K562 (cell line): ENCODE measurements around the gene SYT1. TPM values are rescaled to one million over a fixed set of nuclear protein-coding genes. Genes with fewer than 3 reads are reported as not detected.

Source experiments
- ATAC-seq: fragments of 200-7000 bp; cut with Tn5 transposase; 3 replicates; pipeline ENCODE4 v1.9.1; 2020; ENCODE audit warnings: moderate library complexity
- BruUV-seq: library from RNA; stranded (reverse); fragments of 400-500 nt; replicated peaks from 2 replicates; lab custom pipeline; 2021; lab: Mats Ljungman, UMichigan
- CTCF ChIA-PET: fragments of 300-600 bp; formaldehyde crosslinking; extraction: SDS; loops from one replicate; lab custom pipeline; 2021; ENCODE audit warnings: low intra/inter-chr PET ratio; lab: Yijun Ruan, JAX
- POLR2A ChIA-PET: fragments of 300-600, 350-650 bp; sonication (Branson Sonifier 250); formaldehyde crosslinking; extraction: SDS; loops from one replicate; lab custom pipeline; 2021; ENCODE audit warnings: antibody characterized with exemption, inconsistent platforms; lab: Yijun Ruan, JAX
- DNase-seq, 4 experiments: peaks; one replicate each; pipeline versions ENCODE4 v3.0.0 to v3.0.0-alpha.2; 2011 to 2018; ENCODE audit warnings: low spot score in 3 of 4, mixed read lengths in 3 of 4; ENCODE audit errors: extremely low read depth in 1 of 4
- FAIRE-seq: peaks from 2 replicates; lab custom pipeline; 2011; peaks lifted over from hg19 to GRCh38; lab: Jason Lieb, UNC
- H2AFZ ChIP-seq: 2 replicates; pipeline ENCODE4 v1.6.0; 2011; ENCODE audit warnings: low read depth, low read length, control low read depth, inconsistent platforms
- H3K27ac ChIP-seq: fragments of 200-600 bp; 3 replicates; pipeline ENCODE4 v1.8.0; 2011; ENCODE audit warnings: low read depth, mild to moderate bottlenecking, control low read depth, inconsistent platforms, low read length, moderate library complexity, mixed read lengths; ENCODE audit errors: extremely low read depth
- H3K27me3 ChIP-seq, 2 experiments: fragments of 300-600 bp in 1 of 2; 2 replicates in 1 of 2; 3 replicates in 1 of 2; pipeline versions ENCODE4 v1.6.0 to v1.8.0; 2011; ENCODE audit warnings: inconsistent platforms in 2 of 2, low read length in 2 of 2, mild to moderate bottlenecking in 1 of 2, mixed read lengths in 1 of 2, moderate library complexity in 1 of 2; ENCODE audit not compliant: control insufficient read depth in 2 of 2, insufficient read depth in 2 of 2
- H3K36me3 ChIP-seq: fragments of 300-600 bp; 3 replicates; pipeline ENCODE4 v1.8.0; 2011; ENCODE audit warnings: mild to moderate bottlenecking, low read length, inconsistent platforms; ENCODE audit not compliant: control insufficient read depth, insufficient read depth
- H3K4me1 ChIP-seq, 2 experiments: fragments of 200-600 bp in 1 of 2; replicated peaks in 1 of 2; 2 replicates in 1 of 2; 3 replicates in 1 of 2; pipeline versions ENCODE4 v1.5.1 to v1.8.0; 2011; ENCODE audit warnings: inconsistent platforms in 2 of 2, low read length in 2 of 2, mild to moderate bottlenecking in 1 of 2, mixed read lengths in 1 of 2, moderate library complexity in 1 of 2; ENCODE audit not compliant: control insufficient read depth in 2 of 2, insufficient read depth in 2 of 2
- H3K4me2 ChIP-seq: 2 replicates; pipeline ENCODE4 v1.6.1; 2011; ENCODE audit warnings: low read length, control low read depth, inconsistent platforms, mixed read lengths; ENCODE audit not compliant: insufficient read depth
- H3K4me3 ChIP-seq: fragments of 200-600 bp; sonication (generic), shearing (Covaris generic); 2 replicates; pipeline ENCODE4 v1.5.1; 2016; ENCODE audit warnings: control low read depth, inconsistent platforms
- H3K79me2 ChIP-seq: fragments of 200-600 bp; 3 replicates; pipeline ENCODE4 v1.8.0; 2011; ENCODE audit warnings: low read length, inconsistent platforms; ENCODE audit not compliant: control insufficient read depth, insufficient read depth
- H3K9ac ChIP-seq, 2 experiments: 2 replicates each; pipeline versions ENCODE4 v1.6.0 to v1.6.1; 2011; ENCODE audit warnings: low read depth in 2 of 2, low read length in 2 of 2, control low read depth in 1 of 2, inconsistent platforms in 1 of 2, mild to moderate bottlenecking in 1 of 2, mixed read lengths in 1 of 2; ENCODE audit not compliant: insufficient read depth in 1 of 2
- H3K9me1 ChIP-seq: one replicate; pipeline ENCODE4 v1.6.0; 2011; ENCODE audit warnings: inconsistent platforms, mild to moderate bottlenecking, low read length, moderate library complexity; ENCODE audit not compliant: control insufficient read depth, insufficient read depth
- H3K9me3 ChIP-seq: replicated peaks from 2 replicates; pipeline ENCODE4 v1.5.1; 2011; ENCODE audit warnings: low read depth, low read length, inconsistent platforms; ENCODE audit not compliant: control insufficient read depth, insufficient read depth
- H4K20me1 ChIP-seq: replicated peaks from 2 replicates; pipeline ENCODE4 v1.6.1; 2011; ENCODE audit warnings: low read length, inconsistent platforms, mixed read lengths; ENCODE audit not compliant: control insufficient read depth, insufficient read depth
- ATF4 ChIP-seq: fragments of 450-650 bp; formaldehyde crosslinking; IDR thresholded peaks from 2 replicates; pipeline ENCODE4 v1.4.0; 2022; ENCODE audit warnings: mild to moderate bottlenecking, moderate library complexity
- CEBPB ChIP-seq: fragments of 450-650 bp; IDR thresholded peaks from 2 replicates; pipeline ENCODE4 v1.6.1; 2016; ENCODE audit warnings: missing genetic modification characterization, missing compliant biosample characterization
- FOXA1 ChIP-seq: fragments of 450-650 bp; IDR thresholded peaks from 2 replicates; pipeline ENCODE4 v1.6.1; 2016; ENCODE audit warnings: mild to moderate bottlenecking, borderline replicate concordance
- GATA2 ChIP-seq: sonication (generic); formaldehyde crosslinking; IDR thresholded peaks from 2 replicates; pipeline ENCODE4 v1.4.0; 2020; ENCODE audit warnings: mild to moderate bottlenecking, missing genetic modification reagents
- GTF2A2 ChIP-seq: IDR thresholded peaks from 2 replicates; pipeline ENCODE4 v1.6.1; 2016; ENCODE audit warnings: mild to moderate bottlenecking, missing genetic modification characterization, missing compliant biosample characterization
- HMG20B ChIP-seq: fragments of 250-450 bp; sonication (Bioruptor Pico); IDR thresholded peaks from 2 replicates; pipeline ENCODE4 v1.5.0; 2021; ENCODE audit warnings: mild to moderate bottlenecking
- KDM4B ChIP-seq, 2 experiments: fragments of 450-650 bp in 1 of 2; sonication (generic) in 1 of 2; IDR thresholded peaks; 2 replicates each; pipeline ENCODE4 v1.6.1; 2016 to 2017; ENCODE audit warnings: borderline replicate concordance in 2 of 2, antibody characterized with exemption in 1 of 2, low read depth in 1 of 2, mild to moderate bottlenecking in 1 of 2
- NR2C2 ChIP-seq, 2 experiments: fragments of 200-800 bp in 1 of 2; sonication (Bioruptor generic) in 1 of 2; sonication (generic) in 1 of 2; formaldehyde crosslinking in 1 of 2; IDR thresholded peaks; 2 replicates each; pipeline versions ENCODE4 v1.6.1 to v1.8.0; 2016 to 2022; ENCODE audit warnings: mild to moderate bottlenecking in 1 of 2, missing compliant biosample characterization in 1 of 2, missing genetic modification characterization in 1 of 2, missing genetic modification reagents in 1 of 2
- SRF ChIP-seq, 2 experiments: fragments of 250-450, 450-650 bp in 1 of 2; sonication (Bioruptor Pico) in 1 of 2; sonication (generic) in 1 of 2; formaldehyde crosslinking; IDR thresholded peaks; 2 replicates each; pipeline versions ENCODE4 v1.5.0 to v1.5.1; 2020 to 2022; ENCODE audit warnings: mild to moderate bottlenecking in 1 of 2, missing genetic modification reagents in 1 of 2
- U2AF1 ChIP-seq: fragments of 200-400 bp; formaldehyde crosslinking; optimal IDR thresholded peaks from 2 replicates; pipeline ENCODE3; 2017; ENCODE audit warnings: mild to moderate bottlenecking, low read depth, low read length, moderate library complexity
- YBX1 ChIP-seq: fragments of 450-650 bp; IDR thresholded peaks from 2 replicates; pipeline ENCODE4 v1.7.1; 2016; ENCODE audit warnings: mild to moderate bottlenecking
- ZEB2 ChIP-seq: fragments of 450-650 bp; IDR thresholded peaks from 2 replicates; pipeline ENCODE4 v1.6.1; 2016
- ZFP1 ChIP-seq: fragments of 450-650 bp; formaldehyde crosslinking; IDR thresholded peaks from 2 replicates; pipeline ENCODE4 v1.4.0; 2020; ENCODE audit warnings: mild to moderate bottlenecking, mixed read lengths
- ZNF384 ChIP-seq: IDR thresholded peaks from 2 replicates; pipeline ENCODE4 v1.6.1; 2012; ENCODE audit warnings: low read depth, low read length, improper control_type of control experiment
- ZNF444 ChIP-seq: fragments of 250-450 bp; sonication (Bioruptor Pico); IDR thresholded peaks from 2 replicates; pipeline ENCODE4 v1.4.0; 2020; ENCODE audit warnings: mild to moderate bottlenecking, moderate library complexity
- WGBS: fragments of 100-300 bp; shearing (Covaris generic); methylation state at CpG from one replicate; pipeline ENCODE4 v1.1.6; 2016; ENCODE audit warnings: low coverage, mixed read lengths; ENCODE audit not compliant: insufficient coverage; ENCODE audit errors: missing lambda C conversion rate; 5-methylcytosine and 5-hydroxymethylcytosine counted together
- in situ Hi-C: fragments of 300-500 bp; cut with MboI; formaldehyde crosslinking; loops from 4 replicates; pipeline ENCODE4 v1.15.0; 2018; ENCODE audit warnings: inconsistent platforms, mixed read lengths
- intact Hi-C: fragments of 100-400 bp; cut with micrococcal nuclease; formaldehyde crosslinking; loops from 2 replicates; pipeline ENCODE4 v1.14.2; 2022
- polyA plus RNA-seq, 8 experiments: library from polyadenylated mRNA; depleted of rRNA in 4 of 8; stranded (reverse) in 5 of 8; unstranded in 3 of 8; fragments of >200 nt; fragmentation: Nextera tagmentation in 2 of 8; fragmentation: Illumina TruSeq in 1 of 8; extraction: Ambion mirVana in 2 of 8; extraction: Trizol in 1 of 8; gene quantifications; 2 replicates each; pipeline versions ENCODE4 v1.2.1 to v1.2.3, GENCODE V29; 2011 to 2014; ENCODE audit warnings: inconsistent platforms in 1 of 8, missing spikeins in 1 of 8
- total RNA-seq, 7 experiments: library from RNA; depleted of rRNA in 6 of 7; stranded (reverse); fragments of >200 nt in 6 of 7; fragmentation: Illumina TruSeq in 2 of 7; extraction: Trizol in 2 of 7; gene quantifications; 2 replicates each; pipeline versions ENCODE4 v1.2.1 to v1.2.3, GENCODE V29; 2011 to 2021; ENCODE audit warnings: low replicate concordance in 1 of 7
- TF ChIP-seq, protein P1 (sequence below): fragments of 450-650 bp; IDR thresholded peaks from 2 replicates; pipeline ENCODE4 v1.6.1; 2017; ENCODE audit warnings: mild to moderate bottlenecking, moderate library complexity
- TF ChIP-seq, protein P2 (sequence below): fragments of 200-800 bp; sonication (Bioruptor generic); IDR thresholded peaks from 2 replicates; pipeline ENCODE4 v1.6.1; 2016; ENCODE audit warnings: missing genetic modification characterization, missing compliant biosample characterization

The SYT1 gene
- total and polyA plus RNA-seq, 9 of the 15 experiments (the other 6 are each of a cell fraction or from before 2014, with no cell fraction given): 0.03 to 0.13 (median 0.07) TPM; not detected in 4

GRCh38 chr12:79324571-79324970 is 460.0 kb downstream of the SYT1 start:
- CTCF ChIA-PET: no interaction called here
- WGBS: 5% methylated on average over 3 of the region's 3 CpGs

More at GRCh38 chr12:79324571-79324970, 460.0 kb downstream of the SYT1 start:
- H3K9me1 ChIP-seq: no peaks in the 10 kb centered on the region
- no peak overlapping the region for H3K9ac ChIP-seq
- H3K79me2 ChIP-seq: no peaks in the 10 kb centered on the region
- H3K27ac ChIP-seq: no peak overlapping the region
- FAIRE-seq: no peak
- no peak overlapping the region for H3K4me3 ChIP-seq
- no peak for TF ChIP-seq ZEB2
- TF ChIP-seq CEBPB (tag): no peak
- no peak for TF ChIP-seq SRF (CRISPR knock-in tag; IDR thresholded peaks at IDR 0.05)
- TF ChIP-seq, protein P1, sequence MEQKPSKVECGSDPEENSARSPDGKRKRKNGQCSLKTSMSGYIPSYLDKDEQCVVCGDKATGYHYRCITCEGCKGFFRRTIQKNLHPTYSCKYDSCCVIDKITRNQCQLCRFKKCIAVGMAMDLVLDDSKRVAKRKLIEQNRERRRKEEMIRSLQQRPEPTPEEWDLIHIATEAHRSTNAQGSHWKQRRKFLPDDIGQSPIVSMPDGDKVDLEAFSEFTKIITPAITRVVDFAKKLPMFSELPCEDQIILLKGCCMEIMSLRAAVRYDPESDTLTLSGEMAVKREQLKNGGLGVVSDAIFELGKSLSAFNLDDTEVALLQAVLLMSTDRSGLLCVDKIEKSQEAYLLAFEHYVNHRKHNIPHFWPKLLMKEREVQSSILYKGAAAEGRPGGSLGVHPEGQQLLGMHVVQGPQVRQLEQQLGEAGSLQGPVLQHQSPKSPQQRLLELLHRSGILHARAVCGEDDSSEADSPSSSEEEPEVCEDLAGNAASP: no peak
- no peak for TF ChIP-seq ATF4 (CRISPR knock-in tag)
- no peak for TF ChIP-seq KDM4B (IDR thresholded peaks at IDR 0.05; ENCODE audit: borderline replicate concordance in 2 of 2, low read depth in 1 of 2)
- no peak for TF ChIP-seq ZNF444
- no peak for TF ChIP-seq ZNF384
- no peak for TF ChIP-seq NR2C2 (CRISPR knock-in tag; IDR thresholded peaks at IDR 0.05)
- TF ChIP-seq NR2C2 (tag; IDR thresholded peaks at IDR 0.05): no peak
- TF ChIP-seq U2AF1: no peak
- no peak for TF ChIP-seq GTF2A2 (tag)
- TF ChIP-seq, protein P2, sequence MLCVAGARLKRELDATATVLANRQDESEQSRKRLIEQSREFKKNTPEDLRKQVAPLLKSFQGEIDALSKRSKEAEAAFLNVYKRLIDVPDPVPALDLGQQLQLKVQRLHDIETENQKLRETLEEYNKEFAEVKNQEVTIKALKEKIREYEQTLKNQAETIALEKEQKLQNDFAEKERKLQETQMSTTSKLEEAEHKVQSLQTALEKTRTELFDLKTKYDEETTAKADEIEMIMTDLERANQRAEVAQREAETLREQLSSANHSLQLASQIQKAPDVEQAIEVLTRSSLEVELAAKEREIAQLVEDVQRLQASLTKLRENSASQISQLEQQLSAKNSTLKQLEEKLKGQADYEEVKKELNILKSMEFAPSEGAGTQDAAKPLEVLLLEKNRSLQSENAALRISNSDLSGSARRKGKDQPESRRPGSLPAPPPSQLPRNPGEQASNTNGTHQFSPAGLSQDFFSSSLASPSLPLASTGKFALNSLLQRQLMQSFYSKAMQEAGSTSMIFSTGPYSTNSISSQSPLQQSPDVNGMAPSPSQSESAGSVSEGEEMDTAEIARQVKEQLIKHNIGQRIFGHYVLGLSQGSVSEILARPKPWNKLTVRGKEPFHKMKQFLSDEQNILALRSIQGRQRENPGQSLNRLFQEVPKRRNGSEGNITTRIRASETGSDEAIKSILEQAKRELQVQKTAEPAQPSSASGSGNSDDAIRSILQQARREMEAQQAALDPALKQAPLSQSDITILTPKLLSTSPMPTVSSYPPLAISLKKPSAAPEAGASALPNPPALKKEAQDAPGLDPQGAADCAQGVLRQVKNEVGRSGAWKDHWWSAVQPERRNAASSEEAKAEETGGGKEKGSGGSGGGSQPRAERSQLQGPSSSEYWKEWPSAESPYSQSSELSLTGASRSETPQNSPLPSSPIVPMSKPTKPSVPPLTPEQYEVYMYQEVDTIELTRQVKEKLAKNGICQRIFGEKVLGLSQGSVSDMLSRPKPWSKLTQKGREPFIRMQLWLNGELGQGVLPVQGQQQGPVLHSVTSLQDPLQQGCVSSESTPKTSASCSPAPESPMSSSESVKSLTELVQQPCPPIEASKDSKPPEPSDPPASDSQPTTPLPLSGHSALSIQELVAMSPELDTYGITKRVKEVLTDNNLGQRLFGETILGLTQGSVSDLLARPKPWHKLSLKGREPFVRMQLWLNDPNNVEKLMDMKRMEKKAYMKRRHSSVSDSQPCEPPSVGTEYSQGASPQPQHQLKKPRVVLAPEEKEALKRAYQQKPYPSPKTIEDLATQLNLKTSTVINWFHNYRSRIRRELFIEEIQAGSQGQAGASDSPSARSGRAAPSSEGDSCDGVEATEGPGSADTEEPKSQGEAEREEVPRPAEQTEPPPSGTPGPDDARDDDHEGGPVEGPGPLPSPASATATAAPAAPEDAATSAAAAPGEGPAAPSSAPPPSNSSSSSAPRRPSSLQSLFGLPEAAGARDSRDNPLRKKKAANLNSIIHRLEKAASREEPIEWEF (CRISPR knock-in tag): no peak
- no peak for TF ChIP-seq ZFP1 (CRISPR knock-in tag)
- no peak for TF ChIP-seq GATA2 (CRISPR knock-in tag)
- no peak for TF ChIP-seq YBX1
- no peak for TF ChIP-seq FOXA1
- no peak for TF ChIP-seq HMG20B (CRISPR knock-in tag)
- no peak overlapping the region for H2AFZ ChIP-seq
- POLR2A ChIA-PET: no interaction called here
- H4K20me1 ChIP-seq: no peaks in the 10 kb centered on the region
- in situ Hi-C loops (no loop called here), intact Hi-C loops (no loop called here)
- no peaks in the 10 kb centered on the region for H3K9me3 ChIP-seq
- no peak for DNase-seq
- no peak overlapping the region for H3K4me2 ChIP-seq
- no TSS peak for BruUV-seq
- no peaks in the 10 kb centered on the region for H3K27me3 ChIP-seq
- ATAC-seq: no peak
- no peaks in the 10 kb centered on the region for H3K36me3 ChIP-seq
- H3K4me1 ChIP-seq: no peaks in the 10 kb centered on the region
